ENCODE data around the gene TRIM8.
A peak's percentile ranks its signal among the peaks of the same experiment; 100 is the strongest.
"Not testable (repeated sequence)": the region's sequence is repeated elsewhere in the genome, so short reads cannot be mapped to it uniquely, and the experiment has no call there.

TRIM8 gene

GRCh38 chr10:102651455-102652169, 7.3 kb downstream of the TRIM8 start:
- DNase-seq: no peak

- DNase-seq: no peak
Observed at GRCh38 chr10:102652170-102652916, 8.1 kb downstream of the TRIM8 start.

GRCh38 chr10:102653060-102653459, 8.8 kb downstream of the TRIM8 start:
- DNase-seq: no peak

- DNase-seq: no peak
Observed at GRCh38 chr10:102654566-102654965, 10.3 kb downstream of the TRIM8 start.

GRCh38 chr10:102654969-102655368, 10.7 kb downstream of the TRIM8 start:
- no peak for DNase-seq

- DNase-seq: no peak
Observed at GRCh38 chr10:102656026-102656425, 11.7 kb downstream of the TRIM8 start.

- DNase-seq: no peak
Observed at GRCh38 chr10:102656791-102657371, 12.6 kb downstream of the TRIM8 start.

- no peak for DNase-seq
Observed at GRCh38 chr10:102657451-102657850, 13.2 kb downstream of the TRIM8 start.

GRCh38 chr10:102657984-102658724, 13.9 kb downstream of the TRIM8 start:
- no peak for DNase-seq

GRCh38 chr10:102658802-102659201, 14.5 kb downstream of the TRIM8 start:
- DNase-seq: no peak

- DNase-seq: peak; percentile 88
Observed at GRCh38 chr10:102660888-102661657, 16.8 kb downstream of the TRIM8 start.

- DNase-seq: no peak
Observed at GRCh38 chr10:102661658-102662028, 17.4 kb downstream of the TRIM8 start.

- DNase-seq: no peak
Observed at GRCh38 chr10:102665904-102666509, 21.7 kb downstream of the TRIM8 start.

- DNase-seq: not testable (repeated sequence)
Observed at GRCh38 chr10:102667411-102667810, 23.1 kb downstream of the TRIM8 start.

GRCh38 chr10:102668326-102669107, 24.2 kb downstream of the TRIM8 start:
- no peak for DNase-seq

- DNase-seq: no peak
Observed at GRCh38 chr10:102669206-102670064, 25.2 kb downstream of the TRIM8 start.

- DNase-seq: no peak
Observed at GRCh38 chr10:102670065-102670670, 25.9 kb downstream of the TRIM8 start.

- DNase-seq: no peak
Observed at GRCh38 chr10:102670871-102671434, 26.7 kb downstream of the TRIM8 start.

GRCh38 chr10:102673236-102673818, 29.0 kb downstream of the TRIM8 start:
- no peak for DNase-seq

Data from activated CD8-positive, alpha-beta memory T cell treated with anti-CD3 and anti-CD28 coated beads for 24 hours (primary cell).